BE2C (cell line): ENCODE data around the gene ECE2.

Source experiments
- DNase-seq: peaks from one replicate; pipeline ENCODE4 v3.0.0-alpha.2; 2020
- H3K27me3 ChIP-seq: fragments of 250-450 bp; sonication (Bioruptor Pico); 2 replicates; pipeline ENCODE4 v1.5.1; 2020; ENCODE audit warnings: mild to moderate bottlenecking
- H3K36me3 ChIP-seq: fragments of 250-450 bp; sonication (Bioruptor Pico); 2 replicates; pipeline ENCODE4 v1.5.1; 2020; ENCODE audit warnings: mild to moderate bottlenecking
- H3K4me1 ChIP-seq: fragments of 250-450 bp; sonication (Bioruptor Pico); 2 replicates; pipeline ENCODE4 v1.5.1; 2020
- H3K4me3 ChIP-seq: 2 replicates; pipeline ENCODE4 v1.5.1; 2011; ENCODE audit warnings: low read depth, low read length
- H3K9me3 ChIP-seq: fragments of 250-450 bp; sonication (Bioruptor Pico); 2 replicates; pipeline ENCODE4 v1.5.1; 2020
- CTCF ChIP-seq: IDR thresholded peaks from 2 replicates; pipeline ENCODE4 v1.5.1; 2012; ENCODE audit warnings: mild to moderate bottlenecking, low read depth, low read length

The ECE2 gene

GRCh38 chr3:184325269-184325668 is 49.4 kb downstream of the ECE2 start:
- no peak for TF ChIP-seq CTCF
- no peak overlapping the region for H3K4me3 ChIP-seq
- H3K9me3 ChIP-seq, result no peaks in the 10 kb centered on the region
- H3K36me3 ChIP-seq, result peaks cover 100% of the 10 kb centered on the region
- H3K4me1 ChIP-seq, result no peaks in the 10 kb centered on the region
- no peak for DNase-seq
- H3K27me3 ChIP-seq, result no peaks in the 10 kb centered on the region

- Histone ChIP-seq H3K4me3 (no peak overlapping the region), H3K27me3 (no peaks in the 10 kb centered on the region), H3K9me3 (no peaks in the 10 kb centered on the region), H3K4me1 (no peaks in the 10 kb centered on the region), H3K36me3 (peaks cover 100% of the 10 kb centered on the region)
- no peak for DNase-seq
- TF ChIP-seq CTCF, result no peak
Measured at GRCh38 chr3:184325715-184326369, 50.0 kb downstream of the ECE2 start.

- no peak for TF ChIP-seq CTCF
- no peak for DNase-seq
- no peaks in the 10 kb centered on the region for H3K4me1 ChIP-seq
Measured at GRCh38 chr3:184327171-184327570, 51.3 kb downstream of the ECE2 start.

GRCh38 chr3:184328516-184328915 is 52.7 kb downstream of the ECE2 start:
- Histone ChIP-seq H3K9me3 (no peaks in the 10 kb centered on the region), H3K27me3 (no peaks in the 10 kb centered on the region), H3K4me3 (no peak overlapping the region), H3K36me3 (peaks cover 100% of the 10 kb centered on the region), H3K4me1 (no peaks in the 10 kb centered on the region)
- no peak for DNase-seq
- no peak for TF ChIP-seq CTCF

More at GRCh38 chr3:184327171-184327570, 51.3 kb downstream of the ECE2 start:
- Histone ChIP-seq H3K36me3 (peaks cover 100% of the 10 kb centered on the region), H3K27me3 (no peaks in the 10 kb centered on the region), H3K4me3 (no peak overlapping the region), H3K9me3 (no peaks in the 10 kb centered on the region)

- peaks cover 80% of the 10 kb centered on the region for H3K36me3 ChIP-seq
- H3K4me3 ChIP-seq, result no peak overlapping the region
- peaks cover 12% of the 10 kb centered on the region for H3K4me1 ChIP-seq
- no peak for TF ChIP-seq CTCF
- H3K9me3 ChIP-seq, result no peaks in the 10 kb centered on the region
- no peak for DNase-seq
- H3K27me3 ChIP-seq, result no peaks in the 10 kb centered on the region
Measured at GRCh38 chr3:184332370-184333090, 56.7 kb downstream of the ECE2 start.

- Histone ChIP-seq H3K4me3 (no peak overlapping the region), H3K36me3 (peaks cover 74% of the 10 kb centered on the region), H3K27me3 (no peaks in the 10 kb centered on the region), H3K4me1 (peaks cover 19% of the 10 kb centered on the region), H3K9me3 (no peaks in the 10 kb centered on the region)
- TF ChIP-seq CTCF, result no peak
- DNase-seq, result no peak
Measured at GRCh38 chr3:184333190-184333589, 57.4 kb downstream of the ECE2 start.
